Liver (tissue), 3 donors: ENCODE data around the gene RAB4B.

ENCODE experiments used
- CTCF ChIP-seq: fragments of 150-350 bp; IDR thresholded peaks from 2 replicates; pipeline ENCODE4 v1.5.1; 2017; ENCODE audit warnings: improper control_type of control experiment, low read depth, low read length; ENCODE audit not compliant: missing input control
- EGR1 ChIP-seq, 2 donors: IDR thresholded peaks; 2 replicates each; pipeline ENCODE4 v1.6.1; 2016 to 2018; ENCODE audit warnings: antibody characterized with exemption in 2 of 2, low read depth in 2 of 2
- FOXA1 ChIP-seq: IDR thresholded peaks from 2 replicates; pipeline ENCODE4 v1.6.1; 2016; ENCODE audit warnings: antibody characterized with exemption
- GABPA ChIP-seq, 2 donors: IDR thresholded peaks in 1 of 2; conservative IDR thresholded peaks in 1 of 2; 2 replicates each; pipeline ENCODE4 v1.6.1; 2016; ENCODE audit warnings: antibody characterized with exemption in 2 of 2, mild to moderate bottlenecking in 1 of 2, moderate library complexity in 1 of 2
- HNF4G ChIP-seq: IDR thresholded peaks from 2 replicates; pipeline ENCODE4 v1.6.1; 2016; ENCODE audit warnings: antibody characterized with exemption
- JUND ChIP-seq, 2 donors: IDR thresholded peaks; 2 replicates each; pipeline ENCODE4 v1.6.1; 2016; ENCODE audit warnings: antibody characterized with exemption in 2 of 2
- RAD21 ChIP-seq, 2 donors: IDR thresholded peaks; 2 replicates each; pipeline ENCODE4 v1.6.1; 2016; ENCODE audit warnings: antibody characterized with exemption in 2 of 2, mild to moderate bottlenecking in 2 of 2
- SP1 ChIP-seq: IDR thresholded peaks from 2 replicates; pipeline ENCODE4 v1.6.1; 2018; ENCODE audit warnings: antibody characterized with exemption, mild to moderate bottlenecking
- TAF1 ChIP-seq: conservative IDR thresholded peaks from 2 replicates; pipeline ENCODE4 v1.6.1; 2016; ENCODE audit warnings: antibody characterized with exemption, mild to moderate bottlenecking
- YY1 ChIP-seq: IDR thresholded peaks from 2 replicates; pipeline ENCODE4 v1.6.1; 2016; ENCODE audit warnings: antibody characterized with exemption, mild to moderate bottlenecking
- TF ChIP-seq, protein P1 (sequence below): IDR thresholded peaks from 2 replicates; pipeline ENCODE4 v1.6.1; 2016; ENCODE audit warnings: antibody characterized with exemption
- TF ChIP-seq, protein P2 (sequence below): IDR thresholded peaks from 2 replicates; pipeline ENCODE4 v1.6.1; 2016; ENCODE audit warnings: antibody characterized with exemption
- TF ChIP-seq, protein P3 (sequence below): IDR thresholded peaks from 2 replicates; pipeline ENCODE4 v1.6.1; 2016; ENCODE audit warnings: antibody characterized with exemption
- donor health status: healthy.
- donor health status: healthy.

GRCh38 chr19:40755248-40755624 is 22.8 kb upstream of the RAB4B start:
- TF ChIP-seq CTCF (no peak), SP1 (no peak), GABPA (IDR thresholded peaks at IDR 0.05 in 1 of 2, conservative IDR thresholded peaks at IDR 0.05 in 1 of 2) (no peak), YY1 (no peak), EGR1 (IDR thresholded peaks at IDR 0.05; ENCODE audit: low read depth in 2 of 2) (no peak), JUND (IDR thresholded peaks at IDR 0.05) (no peak), RAD21 (IDR thresholded peaks at IDR 0.05) (no peak), HNF4G (no peak), FOXA1 (no peak), TAF1 (no peak)
- TF ChIP-seq, protein P1, sequence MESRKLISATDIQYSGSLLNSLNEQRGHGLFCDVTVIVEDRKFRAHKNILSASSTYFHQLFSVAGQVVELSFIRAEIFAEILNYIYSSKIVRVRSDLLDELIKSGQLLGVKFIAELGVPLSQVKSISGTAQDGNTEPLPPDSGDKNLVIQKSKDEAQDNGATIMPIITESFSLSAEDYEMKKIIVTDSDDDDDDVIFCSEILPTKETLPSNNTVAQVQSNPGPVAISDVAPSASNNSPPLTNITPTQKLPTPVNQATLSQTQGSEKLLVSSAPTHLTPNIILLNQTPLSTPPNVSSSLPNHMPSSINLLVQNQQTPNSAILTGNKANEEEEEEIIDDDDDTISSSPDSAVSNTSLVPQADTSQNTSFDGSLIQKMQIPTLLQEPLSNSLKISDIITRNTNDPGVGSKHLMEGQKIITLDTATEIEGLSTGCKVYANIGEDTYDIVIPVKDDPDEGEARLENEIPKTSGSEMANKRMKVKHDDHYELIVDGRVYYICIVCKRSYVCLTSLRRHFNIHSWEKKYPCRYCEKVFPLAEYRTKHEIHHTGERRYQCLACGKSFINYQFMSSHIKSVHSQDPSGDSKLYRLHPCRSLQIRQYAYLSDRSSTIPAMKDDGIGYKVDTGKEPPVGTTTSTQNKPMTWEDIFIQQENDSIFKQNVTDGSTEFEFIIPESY = no peak
- TF ChIP-seq, protein P2, sequence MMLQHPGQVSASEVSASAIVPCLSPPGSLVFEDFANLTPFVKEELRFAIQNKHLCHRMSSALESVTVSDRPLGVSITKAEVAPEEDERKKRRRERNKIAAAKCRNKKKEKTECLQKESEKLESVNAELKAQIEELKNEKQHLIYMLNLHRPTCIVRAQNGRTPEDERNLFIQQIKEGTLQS = no peak
- TF ChIP-seq, protein P3, sequence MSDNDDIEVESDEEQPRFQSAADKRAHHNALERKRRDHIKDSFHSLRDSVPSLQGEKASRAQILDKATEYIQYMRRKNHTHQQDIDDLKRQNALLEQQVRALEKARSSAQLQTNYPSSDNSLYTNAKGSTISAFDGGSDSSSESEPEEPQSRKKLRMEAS = no peak
